B cell (primary cell): ENCODE measurements around the gene MBTPS1. TPM values are rescaled to one million over a fixed set of nuclear protein-coding genes. Genes with fewer than 3 reads are reported as not detected.

ENCODE experiments used
- ATAC-seq: fragments of 200-7000 bp; cut with Tn5 transposase; one replicate; pipeline ENCODE4 v1.10.0; 2021; ENCODE audit warnings: low read depth, mild to moderate bottlenecking, moderate number of reproducible peaks, moderate library complexity
- CTCF ChIA-PET: fragments of 350-600 bp; sonication (Branson Sonifier 250); formaldehyde crosslinking; loops from one replicate; lab custom pipeline; 2021; ENCODE audit warnings: antibody characterized with exemption, inconsistent platforms; lab: Charles Lee
- POLR2A ChIA-PET: fragments of 350-600 bp; sonication (Branson Sonifier 250); formaldehyde crosslinking; loops from one replicate; lab custom pipeline; 2021; ENCODE audit warnings: antibody characterized with exemption; lab: Charles Lee
- DNase-seq: peaks from one replicate; pipeline ENCODE4 v3.0.0; 2013
- H2AFZ ChIP-seq: 2 replicates; pipeline ENCODE4 v1.6.1; 2012; ENCODE audit warnings: mild to moderate bottlenecking, low read depth, low read length; ENCODE audit not compliant: insufficient read depth, poor library complexity, severe bottlenecking
- H3K27ac ChIP-seq, 2 donors: 1 replicate in 1 of 2; 2 replicates in 1 of 2; pipeline ENCODE4 v1.5.1; 2012 to 2013; ENCODE audit warnings: low read length in 2 of 2, mild to moderate bottlenecking in 2 of 2, moderate library complexity in 1 of 2
- H3K27me3 ChIP-seq, 4 experiments: fragments of 200-600 bp in 1 of 4; sonication (generic) in 1 of 4; replicated peaks in 1 of 4; 1 replicate in 2 of 4; 2 replicates in 2 of 4; pipeline versions ENCODE4 v1.6.1 to v1.7.0; 2013 to 2016; ENCODE audit warnings: low read length in 3 of 4, mild to moderate bottlenecking in 2 of 4, mixed read lengths in 1 of 4, moderate library complexity in 1 of 4; ENCODE audit not compliant: insufficient read depth in 4 of 4, control insufficient read depth in 3 of 4; ENCODE audit errors: control extremely low read depth in 1 of 4
- H3K36me3 ChIP-seq, 2 experiments: replicated peaks in 1 of 2; 1 replicate in 1 of 2; 2 replicates in 1 of 2; pipeline versions ENCODE4 v1.6.1 to v1.7.1; 2013; ENCODE audit warnings: low read length in 1 of 2; ENCODE audit not compliant: insufficient read depth in 2 of 2, control insufficient read depth in 1 of 2; ENCODE audit errors: control extremely low read depth in 1 of 2, extremely low read depth in 1 of 2
- H3K4me1 ChIP-seq, 2 donors: fragments of 200-600 bp in 1 of 2; sonication (generic) in 1 of 2; 1 replicate in 1 of 2; 2 replicates in 1 of 2; pipeline versions ENCODE4 v1.5.1 to v1.6.1; 2013 to 2017; ENCODE audit warnings: low read length in 2 of 2; ENCODE audit not compliant: control insufficient read depth in 2 of 2, insufficient read depth in 2 of 2
- H3K4me2 ChIP-seq: replicated peaks from 2 replicates; pipeline ENCODE3; 2012; ENCODE audit warnings: mild to moderate bottlenecking, low read depth, low read length; ENCODE audit not compliant: poor library complexity, severe bottlenecking
- H3K4me3 ChIP-seq, 5 experiments: fragments of 200-600 bp in 1 of 5; sonication (generic) in 1 of 5; 1 replicate in 3 of 5; 2 replicates in 2 of 5; pipeline versions ENCODE4 v1.5.1 to v1.7.0; 2011 to 2016; ENCODE audit warnings: low read length in 4 of 5, mild to moderate bottlenecking in 4 of 5, low read depth in 2 of 5, control low read depth in 1 of 5, moderate library complexity in 1 of 5; ENCODE audit not compliant: insufficient read depth in 1 of 5; ENCODE audit errors: control extremely low read depth in 1 of 5, extremely low read depth in 1 of 5
- H3K79me2 ChIP-seq: fragments of 200-600 bp; sonication (generic); one replicate; pipeline ENCODE4 v1.6.0; 2016; ENCODE audit warnings: low read length; ENCODE audit not compliant: control insufficient read depth, insufficient read depth
- H3K9ac ChIP-seq: fragments of 200-600 bp; sonication (generic); 2 replicates; pipeline ENCODE4 v1.6.1; 2017; ENCODE audit warnings: mild to moderate bottlenecking, low read length, moderate library complexity
- H3K9me3 ChIP-seq, 3 donors: one replicate each; pipeline versions ENCODE4 v1.6.1 to v1.7.1; 2013; ENCODE audit warnings: low read length in 2 of 3; ENCODE audit not compliant: control insufficient read depth in 2 of 3, insufficient read depth in 1 of 3; ENCODE audit errors: control extremely low read depth in 1 of 3
- H4K20me1 ChIP-seq: 2 replicates; pipeline ENCODE4 v1.6.0; 2012; ENCODE audit warnings: mild to moderate bottlenecking, low read length; ENCODE audit not compliant: insufficient read depth, control insufficient read depth, poor library complexity, severe bottlenecking
- H3K27ac Mint-ChIP-seq: one replicate; pipeline ENCODE4 v1.8.0; 2021; ENCODE audit warnings: mixed read lengths
- H3K27me3 Mint-ChIP-seq: one replicate; pipeline ENCODE4 v1.8.0; 2021; ENCODE audit warnings: mixed read lengths
- H3K4me1 Mint-ChIP-seq: one replicate; pipeline ENCODE4 v1.8.0; 2021; ENCODE audit warnings: mixed read lengths
- H3K4me3 Mint-ChIP-seq: one replicate; pipeline ENCODE4 v1.8.0; 2021; ENCODE audit warnings: mixed read lengths
- H3K9me3 Mint-ChIP-seq: one replicate; pipeline ENCODE4 v1.8.0; 2022; ENCODE audit warnings: mixed read lengths; ENCODE audit not compliant: insufficient read depth
- EZH2 ChIP-seq: IDR thresholded peaks from 2 replicates; pipeline ENCODE4 v1.6.1; 2012; ENCODE audit warnings: borderline replicate concordance, low read depth, mild to moderate bottlenecking, moderate library complexity, low read length; ENCODE audit not compliant: insufficient read depth, poor library complexity, severe bottlenecking
- WGBS: methylation state at CpG from one replicate; pipeline ENCODE4 v1.1.5; 2013; ENCODE audit warnings: missing lambda C conversion rate; ENCODE audit not compliant: insufficient coverage; 5-methylcytosine and 5-hydroxymethylcytosine counted together
- intact Hi-C: fragments of 100-400 bp; cut with micrococcal nuclease; formaldehyde crosslinking; loops from one replicate; pipeline ENCODE4 v1.10.0; 2022
- polyA plus RNA-seq: library from polyadenylated mRNA; depleted of rRNA; stranded (reverse); fragments of >200 nt; gene quantifications from 2 replicates; pipeline ENCODE4 v1.2.3, GENCODE V29; 2012
- total RNA-seq, 2 donors: library from RNA; stranded (reverse); fragments of 120-200 nt in 1 of 2; gene quantifications; 1 replicate in 1 of 2; 2 replicates in 1 of 2; pipeline versions ENCODE4 v1.2.3 to v1.2.4, GENCODE V29; 2013 to 2022
- TF ChIP-seq, protein P1 (sequence below): fragments of 200-600 bp; IDR thresholded peaks from one replicate; pipeline ENCODE4 v1.8.0; 2022; ENCODE audit warnings: antibody characterized with exemption, mild to moderate bottlenecking

MBTPS1 gene
- total and polyA plus RNA-seq, 2 donors (not counting 1 experiment from before 2014, with no cell fraction given): 85.9 to 120 TPM

DNA sequence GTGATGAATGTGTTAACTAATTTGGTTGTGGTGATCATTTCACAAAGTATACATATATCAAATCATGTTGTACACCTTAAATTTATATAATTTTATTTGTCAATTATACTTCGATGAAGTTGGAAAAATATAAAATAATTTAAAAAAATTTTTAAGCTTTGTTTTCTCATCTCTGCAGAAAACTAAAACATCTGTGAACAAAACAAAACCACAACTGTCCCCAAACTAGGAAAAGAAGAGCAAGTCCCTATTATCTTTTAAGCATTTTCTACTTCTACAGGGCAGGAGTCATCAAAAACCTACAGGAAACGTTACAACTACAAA is 21.7 kb upstream of the MBTPS1 start:
- Histone ChIP-seq H2AFZ (no peak overlapping the region), H3K27me3 (no peaks in the 10 kb centered on the region), H3K4me2 (no peak overlapping the region), H3K79me2 (peaks cover 87% of the 10 kb centered on the region), H3K4me3 (no peak overlapping the region), H3K9me3 (no peaks in the 10 kb centered on the region), H3K9ac (no peak overlapping the region), H3K36me3 (no peaks in the 10 kb centered on the region), H3K4me1 (peaks cover 0 to 3% of the 10 kb centered on the region in 2 donors), H4K20me1 (peaks cover 21% of the 10 kb centered on the region), H3K27ac (no peak overlapping the region)
- ATAC-seq: no peak
- DNase-seq: no peak
- POLR2A ChIA-PET: no interaction called here
- intact Hi-C loops: no loop called here
- CTCF ChIA-PET: interaction anchor here (0.6 to 1.5 kb wide), 2 partner anchors 21 to 22 kb away, joined by 3 to 7 read pairs; partner anchors contain the start of gene MBTPS1
- peaks cover 13% of the 10 kb centered on the region for H3K4me1 Mint-ChIP-seq
- no peaks in the 10 kb centered on the region for H3K9me3 Mint-ChIP-seq
- H3K27me3 Mint-ChIP-seq: no peaks in the 10 kb centered on the region
- TF ChIP-seq EZH2: no peak
- TF ChIP-seq, protein P1, sequence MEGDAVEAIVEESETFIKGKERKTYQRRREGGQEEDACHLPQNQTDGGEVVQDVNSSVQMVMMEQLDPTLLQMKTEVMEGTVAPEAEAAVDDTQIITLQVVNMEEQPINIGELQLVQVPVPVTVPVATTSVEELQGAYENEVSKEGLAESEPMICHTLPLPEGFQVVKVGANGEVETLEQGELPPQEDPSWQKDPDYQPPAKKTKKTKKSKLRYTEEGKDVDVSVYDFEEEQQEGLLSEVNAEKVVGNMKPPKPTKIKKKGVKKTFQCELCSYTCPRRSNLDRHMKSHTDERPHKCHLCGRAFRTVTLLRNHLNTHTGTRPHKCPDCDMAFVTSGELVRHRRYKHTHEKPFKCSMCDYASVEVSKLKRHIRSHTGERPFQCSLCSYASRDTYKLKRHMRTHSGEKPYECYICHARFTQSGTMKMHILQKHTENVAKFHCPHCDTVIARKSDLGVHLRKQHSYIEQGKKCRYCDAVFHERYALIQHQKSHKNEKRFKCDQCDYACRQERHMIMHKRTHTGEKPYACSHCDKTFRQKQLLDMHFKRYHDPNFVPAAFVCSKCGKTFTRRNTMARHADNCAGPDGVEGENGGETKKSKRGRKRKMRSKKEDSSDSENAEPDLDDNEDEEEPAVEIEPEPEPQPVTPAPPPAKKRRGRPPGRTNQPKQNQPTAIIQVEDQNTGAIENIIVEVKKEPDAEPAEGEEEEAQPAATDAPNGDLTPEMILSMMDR: no peak
- H3K4me3 Mint-ChIP-seq: no peak overlapping the region
- H3K27ac Mint-ChIP-seq: no peak overlapping the region
- 75% methylated on average over 1 of the region's 2 CpGs for WGBS

DNA sequence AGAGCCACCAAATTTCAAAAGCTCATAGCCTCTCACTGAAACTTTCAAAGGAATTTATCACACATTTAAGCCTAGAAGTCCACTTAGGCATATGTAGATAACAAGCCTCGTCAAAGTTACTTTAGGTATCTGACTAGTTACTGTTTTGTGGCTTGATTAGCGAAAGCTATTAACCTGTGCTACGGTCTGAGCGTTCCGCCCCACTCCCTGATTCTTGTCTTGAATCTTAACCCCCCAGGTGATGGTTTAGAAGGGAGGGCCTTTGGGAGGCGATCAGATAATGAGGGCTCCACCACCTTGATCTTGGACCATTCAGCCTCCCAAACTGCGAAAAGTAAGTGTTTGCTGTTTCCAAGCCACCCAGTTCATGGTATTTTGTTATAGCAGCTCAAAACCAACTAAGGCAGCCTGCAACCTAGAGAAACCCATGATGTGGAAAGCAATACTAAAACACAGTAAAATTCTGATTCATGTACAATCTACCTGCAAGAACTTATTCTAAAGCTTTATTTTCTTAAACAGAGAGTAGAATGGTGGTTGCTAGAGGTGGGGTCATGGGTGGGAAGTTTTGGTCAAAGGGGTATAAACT is 21.1 kb upstream of the MBTPS1 start:
- Histone ChIP-seq H3K27ac (no peak overlapping the region), H3K27me3 (no peaks in the 10 kb centered on the region), H2AFZ (no peak overlapping the region), H3K9ac (no peak overlapping the region), H3K4me2 (no peak overlapping the region), H3K79me2 (peaks cover 81% of the 10 kb centered on the region), H3K9me3 (no peaks in the 10 kb centered on the region), H3K4me1 (peaks cover 3 to 7% of the 10 kb centered on the region in 2 donors), H3K36me3 (no peaks in the 10 kb centered on the region), H3K4me3 (no peak overlapping the region), H4K20me1 (peaks cover 21% of the 10 kb centered on the region)
- Mint-ChIP-seq H3K4me3 (no peak overlapping the region), H3K9me3 (no peaks in the 10 kb centered on the region), H3K4me1 (peaks cover 12% of the 10 kb centered on the region), H3K27ac (no peak overlapping the region), H3K27me3 (no peaks in the 10 kb centered on the region)
- TF ChIP-seq, protein P1: no peak
- no peak for TF ChIP-seq EZH2
- intact Hi-C loops: no loop called here
- DNase-seq (no peak), ATAC-seq (no peak)
- POLR2A ChIA-PET: no interaction called here
- CTCF ChIA-PET: interaction anchor here (1.5 to 2.2 kb wide), 2 partner anchors 21 to 50 kb away, joined by 5 to 7 read pairs; partner anchors contain the start of gene MBTPS1
- WGBS: no CpG with 5 or more reads among the region's 7 CpGs
